Choroid plexus epithelial cell (primary cell): Measurements from ENCODE around the gene HEBP2.

Experiments used
- DNase-seq: peaks from one replicate; pipeline ENCODE4 v3.0.0-alpha.2; 2010; ENCODE audit warnings: low read depth
- H3K4me3 ChIP-seq: 2 replicates; pipeline ENCODE4 v1.5.1; 2011; ENCODE audit warnings: low read depth, mild to moderate bottlenecking, control low read depth, low read length, moderate library complexity
- TF ChIP-seq, protein P1 (sequence below): conservative IDR thresholded peaks from 2 replicates; pipeline ENCODE4 v1.5.1; 2011; ENCODE audit warnings: low read depth, mild to moderate bottlenecking, control low read depth, inconsistent platforms, low read length, moderate library complexity

Gene HEBP2

DNA sequence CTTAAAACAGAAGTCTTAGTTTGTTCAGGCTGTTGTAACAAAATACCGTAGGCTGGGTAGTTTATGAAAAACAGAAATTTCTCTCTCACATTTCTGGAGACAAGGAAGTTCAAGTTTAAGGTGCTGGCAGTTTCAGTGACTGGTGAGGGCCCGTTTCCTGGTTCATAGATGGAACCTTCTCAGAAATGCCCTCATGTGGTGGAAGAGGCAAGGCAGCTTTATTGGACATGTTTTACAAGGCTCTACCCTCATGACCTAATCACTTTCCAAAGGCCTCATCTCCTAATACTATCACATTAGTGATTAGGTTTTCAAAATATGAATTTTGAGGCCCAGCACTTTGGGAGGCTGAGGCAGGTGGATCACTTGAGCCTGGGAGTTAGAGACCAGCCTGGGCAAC is 2.4 kb downstream of the HEBP2 start:
- TF ChIP-seq, protein P1, sequence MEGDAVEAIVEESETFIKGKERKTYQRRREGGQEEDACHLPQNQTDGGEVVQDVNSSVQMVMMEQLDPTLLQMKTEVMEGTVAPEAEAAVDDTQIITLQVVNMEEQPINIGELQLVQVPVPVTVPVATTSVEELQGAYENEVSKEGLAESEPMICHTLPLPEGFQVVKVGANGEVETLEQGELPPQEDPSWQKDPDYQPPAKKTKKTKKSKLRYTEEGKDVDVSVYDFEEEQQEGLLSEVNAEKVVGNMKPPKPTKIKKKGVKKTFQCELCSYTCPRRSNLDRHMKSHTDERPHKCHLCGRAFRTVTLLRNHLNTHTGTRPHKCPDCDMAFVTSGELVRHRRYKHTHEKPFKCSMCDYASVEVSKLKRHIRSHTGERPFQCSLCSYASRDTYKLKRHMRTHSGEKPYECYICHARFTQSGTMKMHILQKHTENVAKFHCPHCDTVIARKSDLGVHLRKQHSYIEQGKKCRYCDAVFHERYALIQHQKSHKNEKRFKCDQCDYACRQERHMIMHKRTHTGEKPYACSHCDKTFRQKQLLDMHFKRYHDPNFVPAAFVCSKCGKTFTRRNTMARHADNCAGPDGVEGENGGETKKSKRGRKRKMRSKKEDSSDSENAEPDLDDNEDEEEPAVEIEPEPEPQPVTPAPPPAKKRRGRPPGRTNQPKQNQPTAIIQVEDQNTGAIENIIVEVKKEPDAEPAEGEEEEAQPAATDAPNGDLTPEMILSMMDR = peak; percentile 16
- no peak for DNase-seq
- H3K4me3 ChIP-seq = no peak overlapping the region

DNA sequence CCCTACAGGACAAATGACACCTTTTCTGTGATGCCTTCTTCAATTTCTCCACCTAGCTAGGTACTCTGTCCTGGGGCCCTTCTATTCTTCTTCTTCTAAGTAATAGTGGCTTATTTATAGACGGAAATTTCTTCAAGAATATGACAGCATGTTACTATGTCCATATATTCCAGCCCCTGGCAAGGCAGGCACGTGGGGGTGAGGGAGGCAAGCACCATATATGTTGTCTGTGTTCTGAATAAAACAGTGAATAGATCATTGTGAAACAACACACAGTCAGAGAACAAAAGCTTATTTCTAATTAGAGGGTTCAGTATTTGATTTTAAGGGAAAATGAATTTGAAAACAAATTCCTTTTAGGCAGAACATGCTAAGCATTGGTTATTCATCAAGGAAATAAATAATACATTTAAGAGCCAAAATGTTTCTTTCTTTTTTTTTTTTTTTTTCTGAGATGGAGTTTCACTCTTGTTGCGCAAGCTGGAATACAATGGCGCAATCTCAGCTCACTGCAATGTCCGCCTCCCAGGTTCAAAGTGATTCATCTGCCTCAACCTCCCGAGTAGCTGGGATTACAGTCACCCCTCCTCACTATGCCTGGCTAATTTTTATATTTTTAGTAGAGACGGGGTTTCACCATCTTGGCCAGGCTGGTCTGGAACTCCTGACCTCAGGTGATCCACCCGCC is 6.2 kb downstream of the HEBP2 start:
- peak; percentile 90 for DNase-seq
- no peak overlapping the region for H3K4me3 ChIP-seq
- TF ChIP-seq, protein P1 = no peak

GRCh38 chr6:138410972-138411880 is 7.2 kb downstream of the HEBP2 start:
- no peak overlapping the region for H3K4me3 ChIP-seq
- peak; percentile 35 for DNase-seq
- TF ChIP-seq, protein P1 = no peak

- no peak overlapping the region for H3K4me3 ChIP-seq
- TF ChIP-seq, protein P1 = no peak
- DNase-seq = no peak
These were observed 11.1 kb downstream of the HEBP2 start for GRCh38 chr6:138415125-138415524.

DNA sequence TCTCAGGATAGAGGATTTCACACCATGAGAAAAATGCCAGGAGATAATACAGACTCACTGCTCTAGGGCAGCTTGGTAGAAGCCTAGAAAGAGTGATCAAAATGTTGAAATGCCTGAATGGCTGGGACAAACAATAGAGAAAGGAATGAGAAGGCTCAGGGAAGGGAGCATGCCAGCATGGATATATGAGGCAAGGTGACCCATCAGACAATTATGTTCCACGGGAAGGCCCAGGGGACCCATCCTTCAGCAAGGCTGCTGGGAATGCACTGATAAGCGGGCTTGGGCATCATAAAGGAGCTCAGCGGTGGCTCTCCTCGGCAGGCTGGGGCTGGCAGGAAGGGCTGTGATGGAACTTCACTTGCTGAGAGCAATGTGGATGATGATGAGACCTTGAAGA is 12.2 kb downstream of the HEBP2 start:
- no peak for DNase-seq
- H3K4me3 ChIP-seq = no peak overlapping the region
- TF ChIP-seq, protein P1 = no peak

- no peak for DNase-seq
- TF ChIP-seq, protein P1 = no peak
- H3K4me3 ChIP-seq = no peak overlapping the region
These were observed 13.6 kb downstream of the HEBP2 start for GRCh38 chr6:138417493-138418117.
